Ecto neural progenitor cell (in vitro differentiated cells): ENCODE results near the gene TBC1D9B.
"Not testable (repeated sequence)": the region's sequence is repeated elsewhere in the genome, so short reads cannot be mapped to it uniquely, and the experiment has no call there.

ENCODE experiments used
- DNase-seq: peaks from one replicate; pipeline ENCODE4 v3.0.0-alpha.2; 2018; ENCODE audit warnings: low spot score

TBC1D9B gene

DNA sequence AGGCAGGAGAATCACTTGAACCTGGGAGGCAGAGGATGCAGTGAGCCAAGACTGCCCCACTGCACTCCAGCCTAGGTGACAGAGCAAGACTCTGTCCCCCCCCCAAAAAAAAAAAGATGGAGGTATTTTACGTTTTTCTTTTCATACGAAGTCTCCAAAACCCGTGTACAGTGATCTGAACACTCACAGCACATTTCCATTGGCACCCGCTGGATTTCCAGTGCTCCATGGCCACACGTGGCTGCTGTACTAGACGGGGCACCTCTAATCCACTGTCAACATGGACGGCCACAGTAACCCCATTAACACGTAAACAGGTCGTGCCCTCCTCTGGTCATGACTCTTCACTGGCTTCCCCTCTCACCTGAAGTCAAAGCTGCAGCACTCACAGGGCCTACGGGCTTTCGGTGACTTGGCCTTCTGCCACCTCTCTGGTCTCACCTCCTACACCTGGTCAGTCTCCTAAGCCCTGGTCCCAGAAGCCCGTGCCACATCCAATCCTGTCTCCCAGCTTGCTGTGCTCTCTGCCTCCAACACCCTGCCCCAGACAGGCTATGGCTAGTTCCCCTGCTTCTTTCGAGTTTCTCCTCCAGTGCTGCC is 22.1 kb downstream of the TBC1D9B start:
- no peak for DNase-seq

DNA sequence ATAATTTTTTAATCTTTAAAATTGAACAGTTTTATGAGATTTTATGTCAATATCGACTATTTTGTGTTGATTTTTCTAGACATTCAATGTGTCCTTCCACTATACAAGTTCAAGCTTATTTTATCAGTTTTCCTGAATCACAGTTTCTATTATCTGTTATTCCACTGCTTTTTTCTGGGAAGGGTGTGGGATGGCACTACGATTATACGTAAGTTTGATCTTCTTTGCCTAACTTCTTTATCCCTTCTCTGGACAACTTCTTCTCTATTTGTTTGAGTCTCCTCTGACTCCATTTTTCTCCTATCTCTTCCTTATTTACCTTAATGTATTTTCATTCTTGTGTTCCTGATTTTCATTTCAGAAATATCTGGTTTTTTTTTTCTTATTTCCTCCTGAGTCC is 24.5 kb downstream of the TBC1D9B start:
- no peak for DNase-seq

DNA sequence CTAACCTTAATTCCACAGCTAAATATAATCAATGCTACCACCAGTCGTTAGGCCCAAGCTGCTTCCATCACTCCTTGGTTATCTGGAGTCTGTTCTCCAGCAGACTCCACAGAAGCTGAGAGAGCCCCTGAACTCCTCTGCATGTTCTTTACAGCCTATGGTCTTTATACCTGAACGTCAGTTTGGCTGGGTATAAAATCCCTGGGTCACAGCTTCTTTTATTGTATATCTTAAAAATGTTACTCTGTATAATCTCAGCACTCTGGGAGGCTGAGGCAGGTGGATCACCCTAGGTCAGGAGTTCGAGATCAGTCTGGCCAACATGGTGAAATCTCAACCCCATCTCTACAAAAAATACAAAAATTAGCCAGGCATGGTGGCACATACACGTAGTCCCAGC is 25.4 kb downstream of the TBC1D9B start:
- no peak for DNase-seq

DNA sequence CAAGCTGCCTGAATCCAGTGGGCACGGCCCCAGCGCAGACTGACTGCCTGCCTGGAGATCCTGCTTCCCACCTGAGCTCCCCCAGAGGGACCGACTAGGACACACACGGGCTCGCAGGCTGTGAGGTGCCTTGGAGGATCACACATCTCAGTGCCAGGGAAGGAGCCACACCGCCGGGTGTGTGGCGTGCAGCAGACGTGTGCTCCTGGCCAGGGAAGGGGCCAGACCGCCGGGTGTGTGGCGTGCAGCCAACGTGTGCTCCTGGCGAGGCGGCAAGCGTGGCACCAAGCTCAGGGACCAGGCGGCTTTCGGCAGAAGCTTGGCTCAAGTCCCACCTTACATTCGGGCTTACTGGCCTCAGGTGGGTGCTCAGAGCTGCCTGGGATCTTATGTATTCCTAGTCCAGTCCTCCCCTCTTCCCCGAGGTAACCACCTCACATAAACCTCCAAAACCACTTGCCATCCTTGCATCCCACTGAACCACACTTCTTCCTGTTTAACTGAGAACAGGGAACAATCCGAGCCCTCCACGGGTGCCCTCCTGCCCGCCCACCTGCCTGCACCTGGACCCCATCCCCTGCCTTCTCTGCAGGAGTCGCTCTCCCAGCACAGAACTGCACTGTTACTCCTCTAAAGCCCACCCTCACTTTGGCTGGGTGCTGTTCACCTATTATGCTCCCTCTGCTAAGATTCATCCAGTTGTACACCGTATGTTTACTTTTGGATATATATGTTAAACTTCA is 26.7 kb downstream of the TBC1D9B start:
- no peak for DNase-seq

DNA sequence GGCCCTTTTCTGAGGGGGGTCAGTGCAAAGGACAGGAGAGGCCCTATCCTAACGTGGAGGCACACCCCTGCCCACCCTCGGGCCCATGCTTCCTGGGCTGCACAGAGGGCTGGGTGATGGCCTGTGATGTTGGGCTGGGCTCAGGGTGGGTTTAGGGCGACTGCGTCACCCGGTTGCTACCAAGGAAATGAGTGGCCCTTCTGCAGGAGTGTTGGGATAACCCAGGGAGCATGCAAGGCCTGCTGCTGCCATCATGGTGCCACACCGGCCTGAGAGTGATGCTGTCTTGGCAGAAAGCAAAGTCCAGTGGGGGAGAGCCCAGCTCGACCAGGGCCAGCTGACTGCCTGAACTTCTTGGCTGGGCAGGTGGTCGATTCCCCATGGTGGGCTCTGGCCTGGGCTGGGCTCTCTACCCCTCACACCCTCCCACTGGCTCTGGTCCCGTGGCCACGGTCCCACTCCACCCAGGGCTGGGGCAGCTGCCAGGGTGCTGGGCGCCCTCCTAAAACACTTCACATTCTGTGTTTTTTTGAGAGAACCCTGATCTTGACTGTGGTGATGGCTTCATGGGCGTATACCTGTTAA is 27.5 kb downstream of the TBC1D9B start:
- DNase-seq = no peak

- no peak for DNase-seq
Observed at GRCh38 chr5:179879690-179880010, 28.0 kb downstream of the TBC1D9B start.

- no peak for DNase-seq
Observed at GRCh38 chr5:179879003-179879689, 28.6 kb downstream of the TBC1D9B start.

DNA sequence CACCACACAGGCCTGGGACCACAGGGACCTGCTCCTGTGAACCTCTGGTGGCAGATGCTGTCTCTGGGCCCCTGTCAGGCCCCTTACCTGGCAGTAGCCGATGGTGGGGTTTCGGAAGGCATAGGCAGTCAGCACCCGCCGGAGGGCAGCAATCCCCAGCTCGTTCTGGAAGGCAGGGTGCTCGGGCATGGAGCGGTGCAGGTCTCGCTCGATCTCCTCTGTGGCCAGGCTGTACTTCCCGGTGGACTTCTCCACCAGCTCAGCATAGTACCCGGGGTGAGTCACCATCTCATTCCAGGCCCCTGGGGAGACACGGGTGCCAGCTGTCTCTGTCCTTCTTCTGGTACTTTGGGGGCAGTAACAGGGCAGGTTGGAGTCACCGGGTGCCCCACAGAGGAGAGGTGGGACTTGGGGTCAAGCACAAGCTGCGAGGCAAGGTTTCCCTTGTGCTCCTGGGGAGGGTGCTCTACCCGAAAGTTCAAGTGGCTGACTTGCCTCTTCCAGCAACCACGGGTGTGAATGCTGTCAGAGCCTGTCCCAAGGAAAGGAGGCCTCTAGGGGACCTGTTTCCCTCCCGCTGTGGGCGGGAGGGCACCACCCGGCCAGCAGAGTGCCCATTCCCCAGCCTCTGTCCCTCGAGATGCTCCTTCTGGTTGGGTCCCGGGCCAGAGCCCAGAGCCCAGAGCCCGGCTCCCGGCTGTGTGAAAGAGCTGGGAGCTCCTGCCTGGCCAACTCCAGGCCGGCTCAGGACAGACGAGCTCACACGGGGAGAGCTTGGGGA is 29.3 kb downstream of the TBC1D9B start:
- no peak for DNase-seq

DNA sequence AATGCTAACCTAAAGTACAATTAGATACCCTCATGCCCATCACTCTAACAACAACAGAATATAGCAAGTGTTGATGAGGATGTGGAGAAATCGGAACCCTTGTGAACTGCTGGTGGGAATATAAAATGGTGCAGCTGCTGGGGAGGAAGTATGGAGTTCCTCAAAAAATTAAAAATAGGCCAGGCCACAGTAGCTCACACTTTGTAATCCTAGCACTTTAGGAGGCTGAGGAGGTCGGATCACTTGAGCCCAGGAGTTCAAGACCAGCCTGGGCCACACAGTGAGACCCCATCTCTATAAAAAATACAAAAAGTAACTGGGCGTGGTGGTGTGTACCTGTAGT is 31.1 kb downstream of the TBC1D9B start:
- DNase-seq = no peak

GRCh38 chr5:179875741-179876609 is 31.7 kb downstream of the TBC1D9B start:
- DNase-seq = no peak

GRCh38 chr5:179874536-179875292 is 33.0 kb downstream of the TBC1D9B start:
- DNase-seq = no peak

DNA sequence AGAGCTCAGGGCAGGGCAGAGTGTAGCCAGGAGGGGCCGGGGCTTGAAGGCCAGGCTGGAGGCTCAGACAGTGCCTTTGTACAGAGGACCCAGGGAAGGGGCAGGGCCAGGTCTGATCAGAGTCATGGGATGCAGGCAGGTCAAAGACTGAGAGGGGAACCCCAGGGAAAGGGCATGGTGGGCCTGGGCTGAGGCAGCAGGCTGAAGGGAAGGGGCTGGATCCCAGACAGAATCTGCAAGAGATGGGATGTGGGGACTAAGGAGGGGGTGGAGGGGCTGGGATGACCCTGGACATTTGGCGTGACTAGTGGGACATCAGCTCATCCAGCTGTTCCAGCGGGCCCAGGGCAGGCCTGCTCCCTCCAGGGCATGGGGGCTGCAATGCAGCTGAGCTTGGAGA is 33.6 kb downstream of the TBC1D9B start:
- no peak for DNase-seq

DNA sequence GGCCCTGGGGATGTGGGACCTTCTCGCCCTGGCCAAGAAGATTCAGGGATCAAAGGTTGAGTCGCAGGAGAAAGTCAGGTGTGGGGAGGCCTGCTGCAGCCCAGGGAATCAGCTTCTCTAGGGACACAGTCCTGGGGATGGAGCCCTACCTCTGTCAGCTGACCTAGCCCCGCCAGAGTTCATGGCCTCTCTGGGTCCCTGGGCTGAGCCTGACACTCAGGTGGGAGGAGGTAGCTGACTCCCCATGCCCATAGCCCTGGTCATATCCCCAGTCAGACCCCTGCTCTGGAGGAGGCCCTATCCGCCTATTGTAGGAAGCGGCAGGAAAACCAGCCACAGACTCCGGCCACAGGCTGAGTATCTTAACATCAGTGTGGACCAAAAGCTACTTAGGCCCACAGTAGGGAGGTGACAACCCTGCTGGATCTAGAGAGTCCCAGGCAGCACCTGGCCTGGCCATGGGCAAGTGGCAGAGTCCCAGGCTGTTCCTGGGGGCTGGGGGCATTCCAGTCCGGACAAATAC is 34.0 kb downstream of the TBC1D9B start:
- DNase-seq = no peak

GRCh38 chr5:179872828-179873575 is 34.7 kb downstream of the TBC1D9B start:
- DNase-seq = no peak

- DNase-seq = no peak
Observed at GRCh38 chr5:179872055-179872827, 35.5 kb downstream of the TBC1D9B start.

- DNase-seq = not testable (repeated sequence)
Observed at GRCh38 chr5:179871533-179871932, 36.2 kb downstream of the TBC1D9B start.

GRCh38 chr5:179870952-179871351 is 36.7 kb downstream of the TBC1D9B start:
- no peak for DNase-seq

DNA sequence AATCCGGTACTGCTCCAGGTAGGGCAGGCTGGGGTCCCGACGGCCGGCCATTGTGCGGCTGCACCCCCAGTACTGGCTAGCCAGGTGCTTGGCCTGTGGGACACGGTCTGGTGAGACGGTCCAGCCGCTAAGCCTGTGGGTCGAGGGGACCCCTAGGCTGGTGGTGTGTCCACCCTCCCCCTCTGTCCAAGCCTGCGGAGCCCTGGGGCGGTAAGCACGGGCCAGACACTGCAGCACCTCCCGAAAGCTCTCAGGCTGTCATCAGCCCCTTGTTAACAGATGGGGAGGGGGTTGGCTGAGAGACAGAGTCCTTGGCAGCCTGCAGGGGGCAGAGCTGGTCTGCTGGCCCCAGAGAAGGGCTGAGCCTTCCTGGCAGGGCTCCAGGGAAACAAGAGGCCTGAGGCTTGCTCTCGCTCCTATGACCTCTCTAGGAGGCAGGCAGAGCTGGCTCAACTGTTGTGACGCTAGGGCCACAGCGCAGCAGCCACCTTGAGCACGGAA is 37.2 kb downstream of the TBC1D9B start:
- peak; percentile 76 for DNase-seq
